Kidney (tissue), 14 donors: ENCODE data around the gene MALSU1. TPM values are rescaled to one million over a fixed set of nuclear protein-coding genes. Genes with fewer than 3 reads are reported as not detected.

Source experiments
- DNase-seq, 5 donors: peaks; one replicate each; pipeline ENCODE4 v3.0.0-alpha.2; 2013 to 2020
- FAIRE-seq: peaks from 2 replicates; lab custom pipeline; 2012; peaks lifted over from hg19 to GRCh38; lab: Jason Lieb, UNC
- H3K27ac ChIP-seq, 2 donors: one replicate each; pipeline ENCODE4 v1.7.0; 2013; ENCODE audit warnings: low read depth in 2 of 2, low read length in 2 of 2, inconsistent platforms in 1 of 2
- H3K27me3 ChIP-seq: one replicate; pipeline ENCODE4 v1.7.1; 2013; ENCODE audit warnings: low read length, inconsistent platforms; ENCODE audit not compliant: control insufficient read depth, insufficient read depth
- H3K36me3 ChIP-seq, 3 donors: one replicate each; pipeline versions ENCODE4 v1.7.0 to v1.7.1; 2013; ENCODE audit warnings: low read length in 3 of 3, control low read depth in 1 of 3, inconsistent platforms in 1 of 3; ENCODE audit not compliant: insufficient read depth in 3 of 3, control insufficient read depth in 2 of 3
- H3K4me1 ChIP-seq, 3 donors: one replicate each; pipeline versions ENCODE4 v1.7.0 to v1.7.1; 2013; ENCODE audit warnings: low read length in 3 of 3, inconsistent platforms in 1 of 3, low read depth in 1 of 3; ENCODE audit not compliant: control insufficient read depth in 2 of 3, insufficient read depth in 2 of 3
- H3K4me3 ChIP-seq, 3 donors: one replicate each; pipeline versions ENCODE4 v1.7.0 to v1.8.1; 2013; ENCODE audit warnings: low read length in 3 of 3, control low read depth in 1 of 3, inconsistent platforms in 1 of 3
- H3K9ac ChIP-seq, 3 donors: one replicate each; pipeline versions ENCODE4 v1.7.0 to v1.7.1; 2013; ENCODE audit warnings: low read length in 3 of 3, control low read depth in 1 of 3, inconsistent platforms in 1 of 3
- H3K9me3 ChIP-seq, 3 donors: one replicate each; pipeline versions ENCODE4 v1.7.0 to v1.7.1; 2013; ENCODE audit warnings: low read length in 3 of 3, control low read depth in 1 of 3, inconsistent platforms in 1 of 3; ENCODE audit not compliant: control insufficient read depth in 2 of 3, insufficient read depth in 1 of 3
- intact Hi-C: fragments of 100-400 bp; cut with DNase I; formaldehyde crosslinking; loops from one replicate; pipeline ENCODE4 v1.11.1; 2022
- polyA plus RNA-seq: library from polyadenylated mRNA; stranded (reverse); fragments of 350-450 nt; fragmentation: Illumina TruSeq; extraction: RNeasy Lipid Tissue Mini Kit (QIAGEN cat#74804); gene quantifications from one replicate; pipeline ENCODE4 v1.2.3, GENCODE V29; 2014; ENCODE audit warnings: low read depth, low replicate concordance; ENCODE audit not compliant: insufficient read depth
- total RNA-seq: library from RNA; stranded (reverse); fragmentation: NEBNext Ultra II Directional; extraction: Animal tissue kit (Norgen Biotek cat#: 25700); gene quantifications from one replicate; pipeline ENCODE4 v1.2.1, GENCODE V29; 2021
- TF ChIP-seq, protein P1 (sequence below): IDR thresholded peaks from 3 replicates; pipeline ENCODE4 v1.5.1; 2012; ENCODE audit warnings: mild to moderate bottlenecking, moderate library complexity, borderline replicate concordance; ENCODE audit not compliant: insufficient read depth; ENCODE audit errors: extremely low read depth
- donor health status: control.
- donor health status: control.
- donor health status: control.
- donor health status: control.
- donor health status: control.
- donor health status: DM: yes; HTN: yes; CAD: no.
- donor health status: Normal renal cell carcinoma (clear cell type).

The MALSU1 gene
- total and polyA plus RNA-seq, 2 donors from 2014 or later, result 40.3 to 94.9 TPM

GRCh38 chr7:23347682-23348180, 48.6 kb downstream of the MALSU1 start:
- TF ChIP-seq, protein P1, sequence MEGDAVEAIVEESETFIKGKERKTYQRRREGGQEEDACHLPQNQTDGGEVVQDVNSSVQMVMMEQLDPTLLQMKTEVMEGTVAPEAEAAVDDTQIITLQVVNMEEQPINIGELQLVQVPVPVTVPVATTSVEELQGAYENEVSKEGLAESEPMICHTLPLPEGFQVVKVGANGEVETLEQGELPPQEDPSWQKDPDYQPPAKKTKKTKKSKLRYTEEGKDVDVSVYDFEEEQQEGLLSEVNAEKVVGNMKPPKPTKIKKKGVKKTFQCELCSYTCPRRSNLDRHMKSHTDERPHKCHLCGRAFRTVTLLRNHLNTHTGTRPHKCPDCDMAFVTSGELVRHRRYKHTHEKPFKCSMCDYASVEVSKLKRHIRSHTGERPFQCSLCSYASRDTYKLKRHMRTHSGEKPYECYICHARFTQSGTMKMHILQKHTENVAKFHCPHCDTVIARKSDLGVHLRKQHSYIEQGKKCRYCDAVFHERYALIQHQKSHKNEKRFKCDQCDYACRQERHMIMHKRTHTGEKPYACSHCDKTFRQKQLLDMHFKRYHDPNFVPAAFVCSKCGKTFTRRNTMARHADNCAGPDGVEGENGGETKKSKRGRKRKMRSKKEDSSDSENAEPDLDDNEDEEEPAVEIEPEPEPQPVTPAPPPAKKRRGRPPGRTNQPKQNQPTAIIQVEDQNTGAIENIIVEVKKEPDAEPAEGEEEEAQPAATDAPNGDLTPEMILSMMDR, result no peak
- Histone ChIP-seq H3K36me3 (peaks cover 0 to 5% (median 0%) of the 10 kb centered on the region in 3 donors), H3K4me3 (no peak overlapping the region), H3K4me1 (no peaks in the 10 kb centered on the region), H3K27ac (no peak overlapping the region), H3K9ac (no peak overlapping the region), H3K9me3 (no peaks in the 10 kb centered on the region), H3K27me3 (no peaks in the 10 kb centered on the region)
- intact Hi-C loops, result no loop called here
- DNase-seq (no peak), FAIRE-seq (no peak)

DNA sequence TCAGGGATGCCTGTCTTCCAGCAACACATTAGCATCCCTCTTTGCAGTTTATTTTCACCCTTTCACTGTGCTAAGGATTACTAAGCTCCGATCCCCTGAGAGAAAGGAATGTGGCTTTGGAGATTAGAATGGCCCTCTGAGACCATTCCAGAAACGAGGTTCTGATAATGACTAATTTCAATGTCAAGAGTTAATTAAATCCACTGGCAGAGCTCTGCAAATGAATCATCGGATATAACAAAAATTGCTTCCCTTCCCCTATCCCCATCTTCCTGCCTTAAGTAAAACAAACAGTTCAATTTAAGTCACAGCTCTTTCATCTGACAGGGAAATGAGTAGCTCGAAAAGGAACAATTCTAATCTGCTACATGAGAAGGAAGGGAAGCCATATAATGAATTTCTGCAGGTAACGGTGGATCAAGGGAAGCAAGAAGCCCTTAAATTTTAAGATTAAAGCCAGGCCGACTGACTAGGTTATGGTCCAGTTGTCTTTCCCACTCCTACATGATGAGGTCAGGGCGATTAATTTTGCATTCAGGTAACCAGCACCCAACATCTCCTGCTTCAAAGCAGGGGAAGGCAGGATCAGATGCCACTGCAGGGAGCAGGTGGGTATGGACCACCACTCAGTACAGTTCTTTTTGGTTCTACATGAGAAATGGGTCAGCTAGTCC, 50.5 kb downstream of the MALSU1 start:
- peaks cover 0 to 5% (median 0%) of the 10 kb centered on the region in 3 donors for H3K36me3 ChIP-seq
- no peak for FAIRE-seq
- H3K27ac ChIP-seq, result no peak overlapping the region
- H3K9ac ChIP-seq, result no peak overlapping the region
- peak in 3 of 5 donors; percentile 17 to 50 (median 49) for DNase-seq
- TF ChIP-seq, protein P1, result no peak
- no peaks in the 10 kb centered on the region for H3K27me3 ChIP-seq
- H3K4me3 ChIP-seq, result no peak overlapping the region
- H3K4me1 ChIP-seq, result no peaks in the 10 kb centered on the region
- no peaks in the 10 kb centered on the region for H3K9me3 ChIP-seq
- intact Hi-C loops, result no loop called here

GRCh38 chr7:23350466-23350865, 51.3 kb downstream of the MALSU1 start:
- Histone ChIP-seq H3K36me3 (peaks cover 0 to 2% (median 0%) of the 10 kb centered on the region in 3 donors), H3K27ac (no peak overlapping the region), H3K9me3 (no peaks in the 10 kb centered on the region), H3K4me1 (no peaks in the 10 kb centered on the region), H3K4me3 (no peak overlapping the region), H3K9ac (no peak overlapping the region), H3K27me3 (no peaks in the 10 kb centered on the region)
- TF ChIP-seq, protein P1, result no peak
- intact Hi-C loops, result no loop called here
- FAIRE-seq (no peak), DNase-seq (no peak)
